GM18951 (cell line): Measurements from ENCODE around the gene B4GALNT4.

Experiments
- POLR2A ChIP-seq: IDR thresholded peaks from 4 replicates; pipeline ENCODE4 v1.6.1; 2011; ENCODE audit warnings: mild to moderate bottlenecking; ENCODE audit not compliant: insufficient read length, insufficient read depth; ENCODE audit errors: extremely low read depth
- in situ Hi-C: fragments of 300-500 bp; cut with MboI; formaldehyde crosslinking; loops from one replicate; pipeline ENCODE4 v1.12.0; 2022; ENCODE audit warnings: low sequenced_read_pairs, mixed read lengths, inconsistent platforms; ENCODE audit not compliant: unreplicated experiment

Gene B4GALNT4

GRCh38 chr11:413120-414081, 44.1 kb downstream of the B4GALNT4 start:
- no peak for TF ChIP-seq POLR2A
- in situ Hi-C loops: no loop called here

- in situ Hi-C loops: no loop called here
- TF ChIP-seq POLR2A: no peak
Measured at GRCh38 chr11:414318-414857, 45.1 kb downstream of the B4GALNT4 start.

- no peak for TF ChIP-seq POLR2A
- in situ Hi-C loops: no loop called here
Measured at GRCh38 chr11:415640-416041, 46.3 kb downstream of the B4GALNT4 start.

- in situ Hi-C loops: no loop called here
- TF ChIP-seq POLR2A: no peak
Measured at GRCh38 chr11:416051-416756, 46.9 kb downstream of the B4GALNT4 start.

- TF ChIP-seq POLR2A: no peak
- in situ Hi-C loops: no loop called here
Measured at GRCh38 chr11:416757-417621, 47.7 kb downstream of the B4GALNT4 start.

GRCh38 chr11:417652-418342, 48.5 kb downstream of the B4GALNT4 start:
- in situ Hi-C loops: no loop called here
- no peak for TF ChIP-seq POLR2A

GRCh38 chr11:418343-419247, 49.3 kb downstream of the B4GALNT4 start:
- TF ChIP-seq POLR2A: no peak
- in situ Hi-C loops: no loop called here

- in situ Hi-C loops: no loop called here
- TF ChIP-seq POLR2A: no peak
Measured at GRCh38 chr11:419248-420005, 50.1 kb downstream of the B4GALNT4 start.

GRCh38 chr11:420054-420910, 51.0 kb downstream of the B4GALNT4 start:
- in situ Hi-C loops: no loop called here
- no peak for TF ChIP-seq POLR2A

- TF ChIP-seq POLR2A: no peak
- in situ Hi-C loops: no loop called here
Measured at GRCh38 chr11:420911-421321, 51.6 kb downstream of the B4GALNT4 start.
